Activated CD4-positive, alpha-beta T cell treated with anti-CD3 and anti-CD28 coated beads for 48 hours (primary cell): ENCODE measurements around the gene COX8A.

ENCODE experiments used
- DNase-seq: peaks from one replicate; pipeline ENCODE4 v3.0.0-alpha.2; 2020

The COX8A gene

GRCh38 chr11:64022125-64022784 is 47.8 kb downstream of the COX8A start:
- DNase-seq = no peak

DNA sequence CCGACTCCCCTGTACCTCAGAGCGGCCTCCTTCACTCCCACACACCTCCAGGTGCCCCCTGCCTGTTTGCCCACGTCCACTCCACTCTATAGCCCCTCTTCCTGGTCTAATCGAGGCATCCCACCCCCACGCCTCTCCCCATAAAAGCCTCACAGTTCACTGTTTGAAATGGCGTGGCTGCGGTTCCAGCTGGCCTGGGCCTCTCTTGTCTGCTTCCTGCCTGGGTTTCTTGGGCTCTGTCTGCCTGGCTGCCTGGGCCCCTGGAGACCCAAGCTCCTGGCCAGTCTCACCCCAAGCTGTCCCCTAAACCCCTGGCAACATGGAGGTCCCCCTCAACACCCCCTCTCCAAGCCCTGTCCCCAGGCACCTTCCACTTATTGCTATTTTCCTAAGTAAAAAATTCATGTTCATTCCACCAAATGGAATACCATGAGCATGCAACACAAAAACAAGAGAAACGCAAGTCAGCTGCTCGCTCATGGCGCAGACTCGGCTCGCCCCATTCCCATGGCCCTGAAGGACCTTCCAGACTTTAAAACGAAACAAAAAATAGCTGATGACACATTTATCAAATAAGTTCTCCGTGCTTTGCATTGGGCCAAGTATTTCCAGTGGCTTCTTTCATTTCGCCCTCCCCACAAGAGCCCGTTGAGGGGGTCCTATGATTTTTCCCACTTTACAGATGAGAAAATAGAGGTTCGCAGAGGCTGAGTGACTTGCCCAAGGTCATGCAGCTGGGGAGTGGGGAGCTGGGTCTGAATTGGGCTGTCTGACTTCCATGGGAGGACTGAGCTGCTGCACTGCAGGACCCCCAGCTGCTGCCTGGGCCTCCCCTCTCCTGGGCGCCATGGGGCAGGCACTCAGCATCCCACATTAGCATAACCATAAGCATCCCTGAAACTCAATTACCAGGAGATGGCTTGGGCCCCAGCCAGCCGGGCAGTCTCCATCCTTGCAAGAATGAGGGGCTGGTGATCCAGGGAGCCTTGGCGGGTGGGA is 49.6 kb downstream of the COX8A start:
- DNase-seq = no peak

GRCh38 chr11:64025205-64025604 is 50.8 kb downstream of the COX8A start:
- no peak for DNase-seq
